HFF-Myc (cell line): ENCODE results near the gene FILIP1L.

ENCODE experiments used
- DNase-seq: peaks from one replicate; pipeline ENCODE4 v3.0.0-alpha.2; 2011; ENCODE audit warnings: low read depth; ENCODE audit errors: extremely low read depth
- H3K4me3 ChIP-seq: replicated peaks from 2 replicates; pipeline ENCODE4 v1.5.1; 2011; ENCODE audit warnings: low read depth, mild to moderate bottlenecking, control low read depth, low read length
- TF ChIP-seq, protein P1 (sequence below): IDR thresholded peaks from 2 replicates; pipeline ENCODE4 v1.5.1; 2012; ENCODE audit warnings: mild to moderate bottlenecking, low read depth, low read length, control low read depth; ENCODE audit errors: missing control alignments

The FILIP1L gene

DNA sequence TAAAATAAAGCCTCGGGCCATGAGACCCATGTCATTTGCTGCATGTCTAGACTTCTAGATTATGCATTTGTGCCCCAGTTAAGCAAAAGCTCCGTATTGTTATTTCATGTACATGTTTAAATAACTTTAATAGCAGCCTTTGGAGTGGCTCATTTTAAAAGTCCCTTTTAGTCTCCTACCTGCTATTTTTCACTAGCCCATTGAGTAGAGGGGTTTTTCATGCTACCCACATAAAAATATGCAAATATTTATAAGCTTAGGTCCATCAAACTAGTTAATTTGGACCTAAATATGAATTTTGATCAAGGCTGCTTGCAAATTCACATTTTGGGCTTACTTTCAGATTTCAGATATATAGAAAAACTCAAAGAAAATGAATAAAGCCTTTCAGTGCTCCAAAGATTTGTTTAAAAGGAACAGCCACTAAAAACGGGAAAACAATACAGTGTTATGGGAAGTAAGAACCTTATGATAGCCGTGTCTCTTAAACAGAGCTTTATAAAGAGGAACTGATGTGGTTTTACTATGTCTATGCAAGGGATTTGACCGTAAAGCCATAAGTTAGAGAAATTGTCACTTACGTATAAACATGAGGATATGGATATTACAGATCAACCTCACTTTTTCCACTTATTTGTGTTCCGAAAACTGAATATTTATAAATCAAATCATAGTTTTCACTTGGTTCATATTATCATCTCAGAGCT, 30.0 kb downstream of the FILIP1L start:
- no peak for DNase-seq
- H3K4me3 ChIP-seq: no peak overlapping the region
- TF ChIP-seq, protein P1, sequence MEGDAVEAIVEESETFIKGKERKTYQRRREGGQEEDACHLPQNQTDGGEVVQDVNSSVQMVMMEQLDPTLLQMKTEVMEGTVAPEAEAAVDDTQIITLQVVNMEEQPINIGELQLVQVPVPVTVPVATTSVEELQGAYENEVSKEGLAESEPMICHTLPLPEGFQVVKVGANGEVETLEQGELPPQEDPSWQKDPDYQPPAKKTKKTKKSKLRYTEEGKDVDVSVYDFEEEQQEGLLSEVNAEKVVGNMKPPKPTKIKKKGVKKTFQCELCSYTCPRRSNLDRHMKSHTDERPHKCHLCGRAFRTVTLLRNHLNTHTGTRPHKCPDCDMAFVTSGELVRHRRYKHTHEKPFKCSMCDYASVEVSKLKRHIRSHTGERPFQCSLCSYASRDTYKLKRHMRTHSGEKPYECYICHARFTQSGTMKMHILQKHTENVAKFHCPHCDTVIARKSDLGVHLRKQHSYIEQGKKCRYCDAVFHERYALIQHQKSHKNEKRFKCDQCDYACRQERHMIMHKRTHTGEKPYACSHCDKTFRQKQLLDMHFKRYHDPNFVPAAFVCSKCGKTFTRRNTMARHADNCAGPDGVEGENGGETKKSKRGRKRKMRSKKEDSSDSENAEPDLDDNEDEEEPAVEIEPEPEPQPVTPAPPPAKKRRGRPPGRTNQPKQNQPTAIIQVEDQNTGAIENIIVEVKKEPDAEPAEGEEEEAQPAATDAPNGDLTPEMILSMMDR: no peak

DNA sequence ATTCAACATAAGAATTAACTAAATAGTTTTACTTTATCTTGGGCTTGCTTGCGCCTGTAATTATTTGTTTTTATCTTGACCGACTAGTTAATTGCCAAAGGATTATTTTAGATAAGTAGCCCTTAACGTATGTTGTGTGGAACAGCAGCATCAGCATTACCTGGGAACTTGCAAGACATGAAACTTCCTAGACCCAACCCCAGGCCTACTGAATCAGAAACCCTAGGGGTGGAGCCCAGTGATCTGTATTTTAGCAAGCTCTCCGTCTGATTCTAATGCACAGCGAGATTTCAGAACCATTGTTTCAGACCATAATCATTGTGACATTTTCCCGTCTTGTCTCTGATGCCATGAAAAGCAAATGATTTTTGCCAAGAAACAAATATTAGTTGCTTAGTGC, 31.1 kb downstream of the FILIP1L start:
- TF ChIP-seq, protein P1: no peak
- H3K4me3 ChIP-seq: no peak overlapping the region
- no peak for DNase-seq

DNA sequence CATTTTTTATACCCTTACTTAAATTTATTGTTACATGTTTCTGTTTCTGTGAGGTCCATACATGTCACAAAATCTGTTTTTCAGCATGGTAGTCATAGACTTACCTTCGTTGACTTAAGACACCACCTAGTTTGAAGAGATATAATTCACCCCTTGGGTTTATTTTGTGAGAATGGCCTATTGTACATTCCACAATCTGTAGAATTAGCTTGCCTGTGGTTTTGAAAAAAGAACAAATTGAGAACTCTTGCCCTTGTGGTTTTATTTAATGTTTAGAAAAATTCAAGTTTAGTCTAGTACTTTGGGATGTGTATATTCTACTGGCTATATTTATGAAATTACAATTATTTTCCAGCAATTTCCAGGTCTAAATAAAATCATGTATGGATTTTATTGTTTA, 31.6 kb downstream of the FILIP1L start:
- TF ChIP-seq, protein P1: no peak
- H3K4me3 ChIP-seq: no peak overlapping the region
- DNase-seq: no peak

DNA sequence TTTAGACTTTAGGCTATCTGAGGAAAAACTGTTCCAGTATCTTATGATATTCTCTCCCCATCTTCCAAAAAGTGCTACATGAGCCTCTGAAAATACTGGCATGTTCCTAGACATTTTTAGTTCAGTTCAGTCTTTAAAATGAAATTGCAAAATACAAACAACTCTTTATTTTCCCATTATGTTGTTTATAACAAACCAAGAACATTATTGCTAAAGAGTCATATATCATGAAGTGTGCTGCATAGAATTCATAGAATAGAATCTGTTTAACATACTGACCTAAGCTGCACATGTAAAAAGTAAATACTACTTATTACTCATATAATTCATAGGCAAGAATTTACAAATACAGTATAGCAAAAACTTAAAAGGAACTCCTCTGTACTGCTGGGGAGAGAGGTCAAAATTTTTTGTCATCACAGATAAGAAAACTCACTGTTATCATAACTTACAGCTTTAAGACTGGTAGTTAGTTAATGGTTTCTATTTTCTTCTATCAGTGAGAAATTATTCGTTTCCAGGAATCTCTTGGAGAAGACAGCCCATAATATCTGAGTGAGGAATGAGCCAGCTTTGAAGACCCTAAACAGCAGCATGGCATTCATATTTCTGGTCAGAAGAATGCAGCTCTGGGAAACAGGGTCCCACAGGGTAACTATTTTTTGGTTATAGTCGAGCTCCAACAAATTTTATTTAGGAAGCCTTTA, 32.2 kb downstream of the FILIP1L start:
- TF ChIP-seq, protein P1: no peak
- DNase-seq: no peak

GRCh38 chr3:100081311-100081710, 33.0 kb downstream of the FILIP1L start:
- TF ChIP-seq, protein P1: no peak
- no peak overlapping the region for H3K4me3 ChIP-seq
- DNase-seq: no peak

More for the DNA sequence above, 32.2 kb downstream of the FILIP1L start:
- H3K4me3 ChIP-seq: no peak overlapping the region

DNA sequence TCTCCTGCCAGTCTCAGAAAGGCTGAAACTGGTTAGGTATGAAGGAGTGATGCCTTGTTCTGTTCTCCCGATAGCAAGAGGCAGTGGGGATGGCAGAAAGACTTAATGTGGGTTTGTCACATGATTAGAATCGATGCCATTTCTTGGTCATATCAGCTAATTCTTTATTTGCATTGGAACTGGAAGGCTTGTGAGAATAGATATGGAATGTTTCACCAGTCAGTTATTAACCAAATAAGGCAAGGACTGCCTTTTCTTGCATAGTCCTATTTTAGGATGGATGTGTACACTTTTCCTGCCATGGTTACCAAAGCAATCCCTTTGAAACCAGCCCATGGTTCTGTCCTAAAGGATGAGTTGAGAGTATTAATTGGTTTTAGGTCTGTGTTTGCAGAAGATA, 33.7 kb downstream of the FILIP1L start:
- no peak for DNase-seq
- no peak overlapping the region for H3K4me3 ChIP-seq
- TF ChIP-seq, protein P1: no peak

DNA sequence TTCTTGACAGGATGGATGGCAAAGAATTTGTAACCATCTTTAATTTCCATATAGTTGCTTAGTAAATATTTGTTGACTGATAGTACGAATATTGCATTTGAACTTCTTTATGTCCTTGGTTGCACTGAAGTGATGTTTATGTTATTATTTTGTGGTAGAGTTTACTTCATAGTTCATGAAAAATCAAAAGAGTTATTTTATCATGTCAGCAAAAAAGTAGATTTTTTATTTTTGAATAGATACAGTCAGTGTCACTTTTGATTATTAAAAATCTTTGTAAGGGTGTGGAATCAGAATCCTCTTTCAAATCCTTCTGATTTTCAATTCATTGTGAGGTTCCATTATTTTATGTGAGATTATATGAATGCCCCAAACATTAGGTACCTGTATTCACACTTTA, 35.0 kb downstream of the FILIP1L start:
- H3K4me3 ChIP-seq: no peak overlapping the region
- TF ChIP-seq, protein P1: no peak
- DNase-seq: no peak
